Measurements from ENCODE around the gene METAP1D. TPM values are rescaled to one million over a fixed set of nuclear protein-coding genes. Genes with fewer than 3 reads are reported as not detected.
A peak's percentile ranks its signal among the peaks of the same experiment; 100 is the strongest.

The METAP1D gene
- polyA plus RNA-seq, 1 experiment = 8.3 TPM

- TF ChIP-seq CTCF (IDR thresholded peaks at IDR 0.05; ENCODE audit: low read depth, low read length) = no peak
- H3K4me3 ChIP-seq (ENCODE audit: low read depth, low read length) = peak overlapping the region; percentile 63; the same call in 1 of the 2 replicates
- POLR2A ChIA-PET = interaction anchor here (0.8 kb wide), 1 partner anchor 8 kb away, joined by 6 read pairs; no protein-coding TSS in a partner anchor
- H3K27ac ChIP-seq (ENCODE audit: low read depth, low read length) = peak overlapping the region; percentile 21
- DNase-seq (ENCODE audit: low read depth, low spot score) = no peak
- H3K9me3 ChIP-seq (ENCODE audit: control insufficient read depth, insufficient read depth, low read length) = peaks cover under 1% of the 10 kb centered on the region; the same call in 1 of the 2 replicates
- CTCF ChIA-PET = no interaction called here
- H3K27me3 ChIP-seq (ENCODE audit: control insufficient read depth, insufficient read depth, low read length) = peaks cover 52% of the 10 kb centered on the region
These were observed 93.9 kb downstream of the METAP1D start for GRCh38 chr2:172093416-172094293.

- peaks cover 43% of the 10 kb centered on the region for H3K27me3 ChIP-seq (ENCODE audit: control insufficient read depth, insufficient read depth, low read length)
- DNase-seq (ENCODE audit: low read depth, low spot score) = no peak
- H3K27ac ChIP-seq (ENCODE audit: low read depth, low read length) = peak overlapping the region; percentile 70
- no peaks in the 10 kb centered on the region; the same call in 1 of the 2 replicates for H3K9me3 ChIP-seq (ENCODE audit: control insufficient read depth, insufficient read depth, low read length)
- no peak for TF ChIP-seq CTCF (IDR thresholded peaks at IDR 0.05; ENCODE audit: low read depth, low read length)
- H3K4me3 ChIP-seq (ENCODE audit: low read depth, low read length) = peak overlapping the region; percentile 63
- CTCF ChIA-PET = interaction anchor here (1.4 to 1.9 kb wide), 2 partner anchors 9 to 12 kb away, joined by 4 to 6 read pairs; partner anchors contain the start of gene DLX1
- POLR2A ChIA-PET = interaction anchor here (5.1 kb wide), 1 partner anchor 10 kb away, joined by 24 read pairs; the partner anchor contains the start of gene DLX1
These were observed 94.8 kb downstream of the METAP1D start for GRCh38 chr2:172094294-172095145.

DNA sequence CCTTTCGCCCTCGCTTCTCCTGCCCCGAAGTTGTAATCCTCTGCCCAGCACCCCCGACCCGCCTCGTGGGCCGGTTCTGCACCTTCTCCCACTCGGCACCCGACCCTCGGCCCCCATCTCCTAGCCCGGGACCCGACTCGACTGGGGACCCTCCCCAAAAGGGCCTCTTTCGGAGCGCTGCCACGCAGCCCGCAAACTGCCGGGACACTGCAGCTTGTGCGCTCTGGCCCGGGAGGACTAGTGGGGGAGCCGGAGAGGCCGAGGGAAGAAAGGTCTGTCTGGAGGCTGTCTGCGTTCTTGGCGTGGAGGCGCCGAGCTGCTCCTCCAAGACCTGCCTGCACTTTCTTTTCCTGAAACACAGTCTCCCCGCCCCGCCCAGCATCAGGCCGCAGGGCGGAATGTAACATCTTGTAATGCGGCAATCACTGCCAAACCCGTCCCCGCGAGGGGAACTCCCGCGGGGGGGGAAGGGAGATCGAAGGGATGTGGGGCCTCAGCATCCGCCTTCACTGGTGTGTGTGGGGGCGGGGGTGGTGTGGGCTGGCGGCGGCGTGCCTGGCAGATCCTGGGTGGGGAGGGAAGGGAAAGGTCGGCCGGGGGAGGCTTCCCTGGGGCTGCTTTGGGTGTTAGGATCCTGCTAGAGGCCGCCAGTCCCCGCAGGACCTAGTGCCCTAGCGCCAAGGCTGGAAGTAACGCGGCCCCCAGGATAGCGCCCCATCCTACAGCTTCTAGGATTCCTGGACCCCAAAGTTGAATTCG, 95.6 kb downstream of the METAP1D start:
- CTCF ChIA-PET = interaction anchor here (0.6 to 1.9 kb wide), 5 partner anchors 10 to 389 kb away, joined by 3 to 6 read pairs (median 4); partner anchors contain the start of gene DLX1
- TF ChIP-seq CTCF (IDR thresholded peaks at IDR 0.05; ENCODE audit: low read depth, low read length) = no peak
- Histone ChIP-seq H3K27me3 (ENCODE audit: control insufficient read depth, insufficient read depth, low read length) (peaks cover 35% of the 10 kb centered on the region), H3K9me3 (ENCODE audit: control insufficient read depth, insufficient read depth, low read length) (no peaks in the 10 kb centered on the region; the same call in 1 of the 2 replicates), H3K27ac (ENCODE audit: low read depth, low read length) (peak overlapping the region; percentile 70), H3K4me3 (ENCODE audit: low read depth, low read length) (peak overlapping the region; percentile 63)
- DNase-seq (ENCODE audit: low read depth, low spot score) = peak; percentile 51
- POLR2A ChIA-PET = interaction anchor here (0.7 to 5.1 kb wide), 2 partner anchors 11 to 365 kb away, joined by 8 to 24 read pairs; partner anchors contain the start of gene DLX1

GRCh38 chr2:172095905-172096625, 96.3 kb downstream of the METAP1D start:
- Histone ChIP-seq H3K27me3 (ENCODE audit: control insufficient read depth, insufficient read depth, low read length) (peaks cover 28% of the 10 kb centered on the region), H3K9me3 (ENCODE audit: control insufficient read depth, insufficient read depth, low read length) (no peaks in the 10 kb centered on the region; the same call in 1 of the 2 replicates), H3K4me3 (ENCODE audit: low read depth, low read length) (peak overlapping the region; percentile 63), H3K27ac (ENCODE audit: low read depth, low read length) (peak overlapping the region; percentile 65)
- ChIA-PET CTCF (interaction anchor here (0.6 to 1.9 kb wide), 5 partner anchors 11 to 390 kb away, joined by 3 to 6 read pairs (median 4); partner anchors contain the start of gene DLX1), POLR2A (interaction anchor here (1.4 to 5.1 kb wide), 2 partner anchors 10 to 11 kb away, joined by 6 to 24 read pairs; partner anchors contain the start of gene DLX1)
- no peak for DNase-seq (ENCODE audit: low read depth, low spot score)
- peak; percentile 38; the same call in 1 of the 2 replicates for TF ChIP-seq CTCF (IDR thresholded peaks at IDR 0.05; ENCODE audit: low read depth, low read length)
